Measurements from ENCODE around the gene CDKN2A.
A peak's percentile ranks its signal among the peaks of the same experiment; 100 is the strongest.

Gene CDKN2A

DNA sequence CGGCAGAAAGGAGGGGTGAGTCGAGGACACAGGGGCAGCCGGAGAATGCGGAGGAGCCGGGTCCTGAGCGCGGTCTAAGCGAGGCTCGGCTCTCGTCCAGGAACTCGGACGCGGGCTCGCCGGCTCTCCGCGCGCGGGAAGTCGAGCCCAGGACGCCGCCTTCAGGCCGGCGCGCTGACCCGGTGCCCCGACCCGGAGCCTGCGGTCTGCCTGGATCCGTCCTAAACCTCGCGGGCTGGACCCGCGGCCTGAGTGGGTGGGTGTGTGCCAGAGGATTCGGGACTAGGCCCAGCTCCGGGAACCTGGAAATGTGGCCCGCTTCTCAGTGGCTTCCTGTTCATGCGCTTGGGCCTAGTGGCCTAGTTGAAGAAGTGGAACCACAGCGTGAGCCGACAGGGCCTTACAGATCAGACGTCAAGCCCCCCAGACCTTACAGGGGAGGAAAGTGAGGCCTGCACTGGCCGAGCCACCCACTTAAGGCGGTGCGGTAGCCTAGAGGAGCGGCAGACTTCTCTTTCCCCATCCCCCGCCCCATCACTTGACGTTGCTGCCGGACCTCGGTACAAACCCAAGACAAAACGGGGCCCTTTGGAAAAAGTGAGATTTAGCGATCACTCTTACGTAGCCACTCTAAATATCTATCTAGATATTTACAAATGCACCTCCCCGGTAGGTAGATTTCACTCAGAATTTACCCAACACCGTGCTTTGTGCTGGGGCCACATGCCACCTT, 1.6 kb upstream of the CDKN2A start:
- Histone ChIP-seq H3K27ac (ENCODE audit: low read depth in 2 of 2, low read length in 2 of 2) (peak overlapping the region; percentile 87 to 90), H3K9ac (ENCODE audit: low read depth in 1 of 2, low read length in 2 of 2) (peak overlapping the region; percentile 72 to 86), H3K9me3 (ENCODE audit: control insufficient read depth in 2 of 2, low read length in 2 of 2) (no peaks in the 10 kb centered on the region)

GRCh38 chr9:21995006-21995665, 944 bp upstream of the CDKN2A start:
- Histone ChIP-seq H3K9ac (ENCODE audit: low read depth in 1 of 2, low read length in 2 of 2) (peak overlapping the region; percentile 75 to 86), H3K27me3 (ENCODE audit: control insufficient read depth in 2 of 2, insufficient read depth in 2 of 2, low read length in 2 of 2) (peaks cover 7 to 11% of the 10 kb centered on the region in 2 donors)

More for the DNA sequence above, 1.6 kb upstream of the CDKN2A start:
- Histone ChIP-seq H3K27me3 (ENCODE audit: control insufficient read depth in 2 of 2, insufficient read depth in 2 of 2, low read length in 2 of 2) (peaks cover 4 to 9% of the 10 kb centered on the region in 2 donors), H3K4me3 (ENCODE audit: low read length in 2 of 2) (peak overlapping the region; percentile 89 to 90), H3K4me1 (ENCODE audit: control insufficient read depth in 2 of 2, insufficient read depth in 2 of 2, low read length in 2 of 2) (peaks cover 13 to 15% of the 10 kb centered on the region in 2 donors), H3K36me3 (ENCODE audit: control insufficient read depth in 2 of 2, insufficient read depth in 2 of 2, low read length in 2 of 2) (no peaks in the 10 kb centered on the region)

GRCh38 chr9:21994556-21995005, 389 bp upstream of the CDKN2A start, which contains the start of gene CDKN2B-AS1:
Gene CDKN2B-AS1 (plus strand): TSS chr9:21994791.
- H3K4me1 ChIP-seq (ENCODE audit: control insufficient read depth in 2 of 2, insufficient read depth in 2 of 2, low read length in 2 of 2) = peaks cover 13 to 15% of the 10 kb centered on the region in 2 donors
- H3K27ac ChIP-seq (ENCODE audit: low read depth in 2 of 2, low read length in 2 of 2) = peak within 1 kb of the TSS; percentile 87 to 90
- no peaks in the 10 kb centered on the region for H3K9me3 ChIP-seq (ENCODE audit: control insufficient read depth in 2 of 2, low read length in 2 of 2)
- peaks cover 12 to 17% of the 10 kb centered on the region in 2 donors for H3K27me3 ChIP-seq (ENCODE audit: control insufficient read depth in 2 of 2, insufficient read depth in 2 of 2, low read length in 2 of 2)
- peak within 1 kb of the TSS; percentile 89 to 90 for H3K4me3 ChIP-seq (ENCODE audit: low read length in 2 of 2)
- H3K36me3 ChIP-seq (ENCODE audit: control insufficient read depth in 2 of 2, insufficient read depth in 2 of 2, low read length in 2 of 2) = no peaks in the 10 kb centered on the region
- H3K9ac ChIP-seq (ENCODE audit: low read depth in 1 of 2, low read length in 2 of 2) = peak within 1 kb of the TSS; percentile 75 to 86

More at GRCh38 chr9:21995006-21995665, 944 bp upstream of the CDKN2A start:
- H3K4me3 ChIP-seq (ENCODE audit: low read length in 2 of 2) = peak overlapping the region; percentile 89 to 90
- no peaks in the 10 kb centered on the region for H3K36me3 ChIP-seq (ENCODE audit: control insufficient read depth in 2 of 2, insufficient read depth in 2 of 2, low read length in 2 of 2)
- H3K4me1 ChIP-seq (ENCODE audit: control insufficient read depth in 2 of 2, insufficient read depth in 2 of 2, low read length in 2 of 2) = peaks cover 13 to 15% of the 10 kb centered on the region in 2 donors
- no peaks in the 10 kb centered on the region for H3K9me3 ChIP-seq (ENCODE audit: control insufficient read depth in 2 of 2, low read length in 2 of 2)
- peak overlapping the region; percentile 87 to 90 for H3K27ac ChIP-seq (ENCODE audit: low read depth in 2 of 2, low read length in 2 of 2)

- Histone ChIP-seq H3K4me1 (ENCODE audit: control insufficient read depth in 2 of 2, insufficient read depth in 2 of 2, low read length in 2 of 2) (peaks cover 13 to 15% of the 10 kb centered on the region in 2 donors), H3K27me3 (ENCODE audit: control insufficient read depth in 2 of 2, insufficient read depth in 2 of 2, low read length in 2 of 2) (peaks cover 23 to 28% of the 10 kb centered on the region in 2 donors), H3K9ac (ENCODE audit: low read depth in 1 of 2, low read length in 2 of 2) (no peak overlapping the region), H3K9me3 (ENCODE audit: control insufficient read depth in 2 of 2, low read length in 2 of 2) (no peaks in the 10 kb centered on the region), H3K4me3 (ENCODE audit: low read length in 2 of 2) (no peak overlapping the region), H3K36me3 (ENCODE audit: control insufficient read depth in 2 of 2, insufficient read depth in 2 of 2, low read length in 2 of 2) (no peaks in the 10 kb centered on the region), H3K27ac (ENCODE audit: low read depth in 2 of 2, low read length in 2 of 2) (no peak overlapping the region)
Observed at GRCh38 chr9:21993007-21993406, 1.2 kb downstream of the CDKN2A start.

DNA sequence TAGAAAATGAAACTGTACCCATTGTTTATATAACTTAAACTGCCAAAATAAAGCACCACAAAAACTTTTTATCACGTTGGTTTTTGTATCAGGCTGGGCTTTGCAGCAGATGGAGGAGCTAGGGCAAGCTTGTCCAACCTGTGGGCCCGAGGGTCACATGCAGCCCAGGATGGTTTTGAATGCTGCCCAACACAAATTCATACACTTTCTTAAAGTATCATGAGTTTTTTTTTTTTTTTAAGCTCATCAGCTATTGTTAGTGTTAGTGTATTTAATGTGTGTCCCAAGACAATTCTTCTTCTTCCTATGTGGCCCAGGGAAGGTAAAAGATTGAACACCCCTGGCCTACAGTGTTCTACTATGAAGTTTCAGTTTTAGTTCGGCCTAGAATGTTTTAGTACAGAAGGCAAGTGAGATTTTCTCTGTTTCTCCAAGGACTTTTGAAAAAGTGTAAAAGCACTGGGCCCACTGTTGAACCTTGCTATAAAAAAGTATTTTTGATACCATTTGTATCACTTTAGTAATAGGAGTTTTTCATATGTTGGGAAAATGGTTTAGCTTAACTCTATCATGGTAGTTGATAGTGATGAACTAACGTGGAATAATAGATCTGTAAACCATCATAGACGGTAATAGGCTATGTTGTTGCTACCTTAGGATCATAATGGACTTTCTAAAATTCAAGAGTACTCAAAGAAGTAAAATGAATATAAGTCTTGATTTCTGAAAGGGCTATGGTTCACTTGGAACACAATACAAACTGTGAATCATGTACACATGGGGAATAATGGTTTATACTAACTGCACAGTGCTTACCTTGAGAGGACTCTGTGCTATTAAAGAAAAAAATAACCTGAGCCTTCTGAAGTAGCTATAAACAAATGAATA, 2.9 kb downstream of the CDKN2A start:
- Histone ChIP-seq H3K9ac (ENCODE audit: low read depth in 1 of 2, low read length in 2 of 2) (no peak overlapping the region), H3K27me3 (ENCODE audit: control insufficient read depth in 2 of 2, insufficient read depth in 2 of 2, low read length in 2 of 2) (peaks cover 25 to 26% of the 10 kb centered on the region in 2 donors), H3K36me3 (ENCODE audit: control insufficient read depth in 2 of 2, insufficient read depth in 2 of 2, low read length in 2 of 2) (no peaks in the 10 kb centered on the region), H3K4me1 (ENCODE audit: control insufficient read depth in 2 of 2, insufficient read depth in 2 of 2, low read length in 2 of 2) (peaks cover 13 to 15% of the 10 kb centered on the region in 2 donors), H3K27ac (ENCODE audit: low read depth in 2 of 2, low read length in 2 of 2) (no peak overlapping the region), H3K4me3 (ENCODE audit: low read length in 2 of 2) (no peak overlapping the region), H3K9me3 (ENCODE audit: control insufficient read depth in 2 of 2, low read length in 2 of 2) (no peaks in the 10 kb centered on the region)

DNA sequence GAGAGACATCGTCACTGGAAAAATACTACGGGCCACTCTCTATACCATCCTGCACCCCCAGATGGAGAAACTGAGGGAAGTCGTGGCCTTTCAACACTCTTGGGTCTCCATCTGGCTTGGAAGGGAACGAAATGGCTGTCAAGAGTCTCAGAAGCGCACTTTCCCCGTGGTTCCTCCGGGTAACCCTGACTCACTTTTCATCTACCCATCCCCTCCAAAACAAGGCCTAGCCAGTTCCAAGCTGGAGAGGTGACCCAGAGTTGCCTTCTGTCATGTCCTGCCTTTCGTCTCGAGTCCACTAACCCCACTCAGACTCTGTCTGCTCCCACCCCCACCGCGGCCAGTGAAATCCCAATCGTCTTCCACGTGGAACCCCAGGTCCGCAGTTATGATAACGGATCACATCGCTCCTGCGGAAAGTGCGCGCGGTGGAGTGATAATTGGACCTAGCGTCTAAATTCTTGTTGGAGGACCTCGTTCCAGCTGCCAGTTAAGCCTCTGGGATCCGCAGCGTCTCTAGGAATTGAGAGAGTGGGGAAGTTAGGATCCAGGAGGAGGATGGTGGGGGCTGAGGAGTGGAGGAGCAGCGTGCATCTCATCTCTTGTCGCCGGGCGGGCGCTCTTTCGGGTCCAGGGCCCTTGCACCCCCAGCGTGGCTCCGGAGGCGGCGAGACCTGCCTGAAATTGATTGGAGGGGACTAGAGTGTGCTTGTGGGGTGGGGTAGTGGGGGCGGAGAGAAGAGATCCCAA, 4.6 kb downstream of the CDKN2A start:
- Histone ChIP-seq H3K4me3 (ENCODE audit: low read length in 2 of 2) (no peak overlapping the region), H3K4me1 (ENCODE audit: control insufficient read depth in 2 of 2, insufficient read depth in 2 of 2, low read length in 2 of 2) (peaks cover 6 to 8% of the 10 kb centered on the region in 2 donors), H3K27ac (ENCODE audit: low read depth in 2 of 2, low read length in 2 of 2) (no peak overlapping the region), H3K36me3 (ENCODE audit: control insufficient read depth in 2 of 2, insufficient read depth in 2 of 2, low read length in 2 of 2) (no peaks in the 10 kb centered on the region), H3K9me3 (ENCODE audit: control insufficient read depth in 2 of 2, low read length in 2 of 2) (no peaks in the 10 kb centered on the region), H3K27me3 (ENCODE audit: control insufficient read depth in 2 of 2, insufficient read depth in 2 of 2, low read length in 2 of 2) (peaks cover 26 to 29% of the 10 kb centered on the region in 2 donors), H3K9ac (ENCODE audit: low read depth in 1 of 2, low read length in 2 of 2) (no peak overlapping the region)

DNA sequence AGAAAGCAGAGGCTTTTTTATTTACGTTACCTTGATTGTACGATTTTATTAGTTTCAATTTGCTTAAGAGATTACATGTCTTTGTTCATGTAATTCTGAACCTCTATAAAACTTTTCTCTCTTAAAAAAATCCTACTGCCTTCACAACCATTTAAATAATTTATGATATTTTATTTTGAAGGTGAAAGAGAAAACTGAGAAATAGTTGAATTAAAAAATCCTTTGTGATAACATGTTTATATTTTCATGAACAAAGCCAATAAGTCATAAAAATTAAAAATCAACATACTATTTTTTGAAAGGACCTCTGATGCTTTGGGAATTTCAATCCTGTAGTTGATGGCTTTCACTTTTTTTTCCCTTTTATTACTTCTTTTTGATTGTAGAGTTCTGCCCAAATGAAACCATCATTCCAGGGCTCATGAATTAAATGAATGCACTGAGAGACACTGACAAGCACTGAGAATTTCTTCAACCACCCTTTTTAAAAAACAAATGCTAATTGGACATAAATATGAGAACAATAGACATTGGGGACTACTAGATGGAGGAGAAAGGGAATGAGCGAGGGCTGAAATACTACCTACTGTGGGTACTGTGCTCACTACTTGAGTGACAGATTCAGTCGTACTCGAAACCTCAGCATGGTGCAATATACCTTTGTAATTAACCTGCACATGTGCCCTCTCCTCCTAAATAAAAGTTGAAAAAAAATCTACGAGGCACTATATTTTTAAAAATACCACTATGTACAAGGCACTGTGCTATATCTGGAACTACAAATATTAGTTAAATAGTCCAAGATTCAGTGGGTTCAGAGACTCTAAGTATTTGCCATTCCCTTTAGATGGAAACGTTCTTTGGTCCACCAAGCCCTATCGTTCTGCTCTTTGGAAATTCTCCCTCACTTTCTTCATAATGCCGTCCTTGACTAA, 5.9 kb downstream of the CDKN2A start:
- Histone ChIP-seq H3K4me1 (ENCODE audit: control insufficient read depth in 2 of 2, insufficient read depth in 2 of 2, low read length in 2 of 2) (peaks cover 0 to under 1% of the 10 kb centered on the region in 2 donors), H3K36me3 (ENCODE audit: control insufficient read depth in 2 of 2, insufficient read depth in 2 of 2, low read length in 2 of 2) (no peaks in the 10 kb centered on the region), H3K4me3 (ENCODE audit: low read length in 2 of 2) (no peak overlapping the region), H3K9ac (ENCODE audit: low read depth in 1 of 2, low read length in 2 of 2) (no peak overlapping the region), H3K27ac (ENCODE audit: low read depth in 2 of 2, low read length in 2 of 2) (no peak overlapping the region), H3K9me3 (ENCODE audit: control insufficient read depth in 2 of 2, low read length in 2 of 2) (no peaks in the 10 kb centered on the region), H3K27me3 (ENCODE audit: control insufficient read depth in 2 of 2, insufficient read depth in 2 of 2, low read length in 2 of 2) (peaks cover 32 to 33% of the 10 kb centered on the region in 2 donors)

- H3K4me3 ChIP-seq (ENCODE audit: low read length in 2 of 2) = no peak overlapping the region
- no peak overlapping the region for H3K9ac ChIP-seq (ENCODE audit: low read depth in 1 of 2, low read length in 2 of 2)
- peaks cover 33 to 38% of the 10 kb centered on the region in 2 donors for H3K27me3 ChIP-seq (ENCODE audit: control insufficient read depth in 2 of 2, insufficient read depth in 2 of 2, low read length in 2 of 2)
- no peaks in the 10 kb centered on the region for H3K36me3 ChIP-seq (ENCODE audit: control insufficient read depth in 2 of 2, insufficient read depth in 2 of 2, low read length in 2 of 2)
- no peak overlapping the region for H3K27ac ChIP-seq (ENCODE audit: low read depth in 2 of 2, low read length in 2 of 2)
- no peaks in the 10 kb centered on the region for H3K9me3 ChIP-seq (ENCODE audit: control insufficient read depth in 2 of 2, low read length in 2 of 2)
- no peaks in the 10 kb centered on the region for H3K4me1 ChIP-seq (ENCODE audit: control insufficient read depth in 2 of 2, insufficient read depth in 2 of 2, low read length in 2 of 2)
Observed at GRCh38 chr9:21985964-21986667, 8.1 kb downstream of the CDKN2A start.
